ENCODE measurements around the gene ALPG.
"Not testable (repeated sequence)": the region's sequence is repeated elsewhere in the genome, so short reads cannot be mapped to it uniquely, and the experiment has no call there.

The ALPG gene

DNA sequence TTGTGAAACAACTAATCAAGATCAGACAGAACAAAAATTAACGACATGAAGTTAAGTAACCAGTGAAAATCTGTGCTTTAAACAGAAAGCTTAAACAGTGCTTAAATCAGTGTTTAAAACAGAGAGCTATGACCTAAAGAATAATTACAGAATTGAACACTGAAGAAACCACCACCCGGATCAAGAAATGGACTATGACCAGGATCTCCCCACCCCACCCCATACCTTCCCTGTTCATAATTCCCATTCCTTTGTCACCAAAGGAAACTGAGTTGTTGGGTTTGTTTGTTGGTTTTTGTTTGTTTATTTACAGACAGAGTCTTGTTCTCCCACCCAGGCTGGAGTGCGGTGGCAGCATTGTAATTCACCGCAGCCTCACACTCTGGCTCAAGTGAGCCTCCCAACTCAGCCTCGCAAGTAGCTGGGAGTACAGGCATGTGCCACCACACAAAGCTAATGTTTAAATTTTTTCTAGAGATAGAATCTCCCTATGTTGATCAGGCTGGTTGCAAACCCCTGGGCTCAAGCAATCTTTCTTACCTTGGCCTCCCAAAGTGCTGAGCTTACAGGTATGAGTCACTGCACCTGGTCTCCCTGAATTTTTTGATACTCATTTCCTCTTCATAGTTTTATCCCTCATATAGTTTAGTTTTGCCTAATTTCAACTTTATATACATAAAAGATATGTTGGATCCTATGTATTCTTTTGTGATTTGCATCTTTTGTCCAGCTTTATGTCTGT lies 8.2 kb upstream of the ALPG start:
- DNase-seq: no peak

GRCh38 chr2:232400256-232401015 lies 6.2 kb upstream of the ALPG start:
- no peak for DNase-seq

- no peak for DNase-seq
Measured at GRCh38 chr2:232402518-232402917, 4.1 kb upstream of the ALPG start.

DNA sequence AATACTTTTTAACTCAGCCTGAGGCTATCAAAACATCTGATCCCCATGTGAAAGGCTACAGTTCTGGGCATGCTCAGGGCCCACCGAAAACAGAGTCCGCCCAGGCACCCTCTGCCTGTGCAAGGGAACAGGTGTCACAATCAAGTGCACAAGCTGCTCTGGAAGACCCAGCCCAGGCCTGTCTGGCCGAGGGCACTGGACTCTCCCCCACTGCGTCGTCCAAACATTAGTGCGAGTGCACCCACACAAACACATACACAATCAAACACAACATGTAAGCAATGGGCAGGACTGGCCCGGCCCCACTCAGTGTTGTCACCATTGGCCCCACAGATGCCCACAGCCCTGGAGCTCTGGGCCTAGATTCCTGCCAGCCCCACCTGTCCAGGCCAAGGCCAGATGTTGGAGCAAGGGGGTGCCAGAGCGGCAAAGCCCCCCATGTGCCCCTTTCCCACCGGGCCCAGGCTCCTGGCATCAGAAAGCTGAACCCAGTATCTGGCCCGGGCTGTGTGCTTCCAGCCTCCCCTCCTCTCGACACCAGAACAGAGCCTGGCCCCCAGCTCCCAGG lies 617 bp upstream of the ALPG start:
- no peak for DNase-seq

- not testable (repeated sequence) for DNase-seq
Measured at GRCh38 chr2:232407428-232408150, 945 bp downstream of the ALPG start.

DNA sequence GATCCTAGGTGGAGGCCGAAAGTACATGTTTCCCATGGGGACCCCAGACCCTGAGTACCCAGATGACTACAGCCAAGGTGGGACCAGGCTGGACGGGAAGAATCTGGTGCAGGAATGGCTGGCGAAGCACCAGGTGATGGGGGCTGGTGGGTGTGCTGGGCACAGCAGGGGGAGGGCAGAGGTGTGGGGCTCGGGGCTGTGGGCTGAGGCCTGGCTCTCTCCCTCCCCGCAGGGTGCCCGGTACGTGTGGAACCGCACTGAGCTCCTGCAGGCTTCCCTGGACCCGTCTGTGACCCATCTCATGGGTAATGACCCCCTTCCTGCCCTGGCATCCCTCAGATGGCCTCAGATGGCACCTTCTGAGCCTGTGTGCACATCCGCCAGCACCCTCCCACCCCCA lies 1.6 kb downstream of the ALPG start:
- not testable (repeated sequence) for DNase-seq

GRCh38 chr2:232409617-232410016 lies 3.0 kb downstream of the ALPG start:
- DNase-seq: not testable (repeated sequence)

DNA sequence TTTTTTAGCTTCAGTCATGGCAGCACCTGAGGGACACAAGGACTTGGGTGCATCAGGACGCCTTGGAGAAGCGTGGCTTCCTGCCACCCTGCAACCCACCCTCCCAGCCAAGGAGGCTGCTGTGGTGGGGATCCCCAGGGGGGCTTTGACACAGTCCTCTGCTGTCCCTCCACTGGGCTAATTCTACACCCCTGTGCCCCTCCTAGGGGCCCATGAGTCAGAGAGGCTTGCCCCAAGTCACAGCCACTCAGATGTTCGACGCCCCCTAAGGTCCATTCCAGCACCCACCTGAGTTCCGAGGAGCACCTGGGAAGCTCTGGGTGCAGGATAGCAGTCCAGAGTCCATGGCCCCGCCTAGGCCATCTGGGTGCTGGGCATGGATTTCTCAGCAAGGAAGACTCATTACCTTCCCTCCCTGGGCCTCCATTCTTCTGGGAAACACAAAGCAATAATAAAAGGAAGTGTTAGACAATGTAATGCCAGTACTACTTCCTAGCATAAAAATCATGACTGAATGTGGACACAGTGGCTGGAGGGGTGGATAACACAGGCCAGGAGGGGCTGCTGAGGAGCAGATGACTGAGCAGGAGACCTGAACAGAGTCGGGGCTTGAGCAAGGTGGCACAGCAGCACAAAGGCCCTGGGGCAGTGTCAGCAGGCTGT lies 3.7 kb downstream of the ALPG start:
- no peak for DNase-seq

DNA sequence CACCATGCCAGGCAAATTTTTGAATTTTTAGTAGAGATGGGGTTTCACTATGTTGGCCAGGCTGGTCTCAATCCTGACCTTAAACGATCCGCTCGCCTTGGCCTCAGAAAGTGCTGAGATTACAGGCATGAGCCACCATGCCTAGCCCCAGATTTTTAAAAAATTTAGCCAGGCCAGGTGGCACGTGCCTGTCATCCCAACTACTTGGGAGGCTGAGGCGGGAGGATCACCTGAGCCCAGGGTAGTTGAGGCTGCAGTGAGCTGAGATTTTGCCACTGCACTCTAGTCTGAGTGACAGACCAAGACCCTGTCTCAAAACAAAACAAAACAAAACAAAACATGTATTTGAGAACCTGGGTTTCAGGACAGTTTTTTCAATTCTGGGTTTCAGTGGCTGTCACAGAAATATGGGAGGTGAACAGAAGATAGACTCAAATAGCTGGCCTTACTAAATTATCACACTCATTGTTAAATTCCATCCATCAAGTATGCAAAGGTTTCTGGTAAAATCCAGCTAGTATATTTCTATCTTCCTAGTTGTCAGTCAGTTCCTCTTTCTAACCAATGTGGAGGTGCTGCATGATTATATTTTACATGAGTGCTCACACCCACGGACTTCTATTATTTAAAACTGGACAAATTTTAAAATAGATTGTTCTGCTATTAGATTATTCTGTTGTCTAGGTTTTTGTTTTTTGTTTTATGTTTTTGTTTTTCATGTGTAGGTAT lies 5.4 kb downstream of the ALPG start:
- DNase-seq: no peak

DNA sequence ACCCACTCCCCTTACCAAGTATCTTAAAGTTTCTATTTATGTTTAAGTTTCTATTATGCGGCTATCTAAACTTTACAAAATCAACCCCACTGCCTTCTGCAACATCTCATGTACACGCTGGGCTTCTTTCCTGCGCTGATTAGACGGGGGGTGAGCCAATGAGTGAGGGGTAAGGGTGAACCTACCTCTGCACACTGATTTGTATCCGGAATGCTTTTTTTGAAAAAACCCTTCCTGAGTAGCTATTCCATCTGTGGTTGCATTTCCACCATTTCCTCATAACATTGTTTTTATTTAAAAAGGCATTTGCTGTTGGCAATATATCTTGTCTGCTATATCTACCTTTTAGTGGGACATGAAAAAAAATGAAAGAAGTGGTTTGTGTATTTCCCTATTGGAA lies 6.3 kb downstream of the ALPG start:
- DNase-seq: no peak

DNA sequence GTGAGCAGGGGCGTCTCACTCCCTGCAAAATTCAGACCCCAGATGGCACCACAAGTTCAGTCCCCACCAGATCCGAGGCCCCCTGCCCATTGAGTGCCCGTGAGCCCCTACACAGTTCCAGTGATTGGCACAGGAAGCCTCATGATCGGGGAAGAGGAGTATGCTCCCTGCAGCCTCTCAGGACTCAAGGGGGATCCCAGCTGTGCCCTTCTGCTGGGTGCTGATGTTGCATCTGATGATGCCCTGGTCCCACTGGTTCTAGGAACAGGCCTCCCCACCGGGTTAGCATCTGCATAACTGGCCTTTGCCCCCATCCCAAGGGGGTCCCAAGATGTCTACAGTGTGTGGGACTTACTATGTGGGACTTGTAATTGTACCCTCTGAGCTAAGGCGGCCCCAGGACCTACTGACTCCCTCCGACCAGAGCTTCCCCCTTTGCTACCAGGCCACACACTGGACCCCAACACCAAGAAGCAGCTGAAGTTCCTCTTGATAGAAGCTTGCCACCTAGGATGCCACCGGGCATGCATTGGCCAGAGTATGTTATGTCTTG lies 8.6 kb downstream of the ALPG start:
- no peak for DNase-seq

- DNase-seq: no peak
Measured at GRCh38 chr2:232415736-232416520, 9.3 kb downstream of the ALPG start.

DNA sequence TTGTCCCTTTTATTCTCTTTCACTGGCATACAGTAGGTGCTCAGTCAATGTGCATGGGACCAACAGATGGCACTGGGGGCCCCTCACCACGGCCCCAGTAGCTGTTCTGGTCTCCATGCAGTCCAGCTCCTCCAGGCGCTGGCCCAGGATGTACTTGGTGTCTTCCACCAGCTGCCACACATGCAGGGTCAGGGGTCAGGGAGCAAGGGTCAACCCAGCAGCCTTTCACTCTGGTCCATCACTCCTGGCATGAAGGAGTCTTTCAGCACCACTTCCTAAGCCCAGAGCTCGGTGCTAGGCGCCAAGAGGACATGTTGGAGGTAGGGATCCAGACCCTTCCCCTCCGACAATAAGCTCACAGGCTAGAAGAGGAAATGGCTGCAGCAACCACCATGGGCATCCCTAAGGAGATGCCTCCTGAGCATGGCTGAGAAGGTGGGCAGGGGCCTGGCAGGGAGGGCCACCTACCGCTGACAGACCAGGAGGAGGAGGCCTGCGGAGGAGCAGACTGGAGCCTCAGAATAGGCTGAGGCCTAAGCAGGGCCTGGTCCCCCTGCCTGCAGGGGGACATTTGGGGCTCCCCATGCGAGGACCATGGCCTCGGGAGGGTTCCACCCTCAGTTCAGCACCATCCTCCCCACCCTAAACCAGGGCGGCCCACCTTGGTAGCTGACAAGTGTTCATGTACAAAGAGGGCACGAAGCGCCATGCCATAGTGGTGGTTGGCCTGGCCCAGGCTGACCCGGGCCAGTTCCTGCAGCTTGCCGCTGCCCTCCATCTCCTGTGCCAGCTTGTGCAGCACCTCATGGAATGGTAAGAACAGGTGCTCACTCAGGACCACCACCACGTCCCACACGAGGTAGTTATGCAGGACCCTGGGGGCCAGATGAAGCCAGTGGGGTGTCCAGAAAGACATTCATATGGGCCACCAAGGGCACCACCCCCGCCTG lies 10.2 kb downstream of the ALPG start:
- no peak for DNase-seq

GRCh38 chr2:232417489-232417888 lies 10.8 kb downstream of the ALPG start:
- no peak for DNase-seq

DNA sequence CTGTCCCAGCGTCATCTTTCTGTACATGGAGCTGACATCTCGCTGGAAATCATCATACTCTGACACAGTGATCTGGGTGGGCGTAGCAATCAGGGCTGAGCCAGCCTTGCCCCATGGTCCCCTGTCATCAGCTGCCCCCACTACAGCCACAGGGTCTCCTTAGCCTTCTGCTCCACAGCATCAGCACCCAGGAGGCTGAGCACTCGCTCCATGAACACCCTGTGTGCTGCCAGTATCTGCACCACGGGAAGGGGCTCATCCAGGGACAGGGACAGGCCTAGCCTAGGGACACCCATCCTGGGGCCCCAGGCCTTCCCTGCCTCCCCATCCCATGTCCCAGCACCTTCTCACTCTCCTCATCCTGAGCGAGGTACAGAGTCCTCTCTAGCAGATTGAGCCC lies 11.4 kb downstream of the ALPG start:
- DNase-seq: no peak

GRCh38 chr2:232418466-232419244 lies 12.0 kb downstream of the ALPG start:
- DNase-seq: no peak

GRCh38 chr2:232419245-232420072 lies 12.8 kb downstream of the ALPG start:
- no peak for DNase-seq

GRCh38 chr2:232420073-232420454 lies 13.4 kb downstream of the ALPG start:
- DNase-seq: no peak

Measured in activated gamma-delta T cell treated with Interleukin-2 at 50 U/mL for 16 hours (primary cell).